Transverse colon (tissue), 3 donors: ENCODE data around the gene PCDHGA3.

Experiments used
- EP300 ChIP-seq: sonication (generic); formaldehyde crosslinking; IDR thresholded peaks from one replicate; pipeline ENCODE4 v1.6.1; 2017; ENCODE audit warnings: antibody characterized with exemption, low read depth
- POLR2A ChIP-seq: fragments of 450-650 bp; IDR thresholded peaks from one replicate; pipeline ENCODE4 v1.6.1; 2016; ENCODE audit warnings: antibody characterized with exemption, mild to moderate bottlenecking, moderate library complexity
- TF ChIP-seq, protein P1 (sequence below), 5 experiments: fragments of 200-600 bp in 3 of 5; fragments of 450-650 bp in 2 of 5; sonication (generic) in 3 of 5; IDR thresholded peaks; 1 replicate in 2 of 5; 2 replicates in 3 of 5; pipeline ENCODE4 v1.5.1; 2016 to 2017; ENCODE audit warnings: antibody characterized with exemption in 5 of 5, inconsistent platforms in 3 of 5, mild to moderate bottlenecking in 2 of 5, moderate library complexity in 1 of 5

DNA sequence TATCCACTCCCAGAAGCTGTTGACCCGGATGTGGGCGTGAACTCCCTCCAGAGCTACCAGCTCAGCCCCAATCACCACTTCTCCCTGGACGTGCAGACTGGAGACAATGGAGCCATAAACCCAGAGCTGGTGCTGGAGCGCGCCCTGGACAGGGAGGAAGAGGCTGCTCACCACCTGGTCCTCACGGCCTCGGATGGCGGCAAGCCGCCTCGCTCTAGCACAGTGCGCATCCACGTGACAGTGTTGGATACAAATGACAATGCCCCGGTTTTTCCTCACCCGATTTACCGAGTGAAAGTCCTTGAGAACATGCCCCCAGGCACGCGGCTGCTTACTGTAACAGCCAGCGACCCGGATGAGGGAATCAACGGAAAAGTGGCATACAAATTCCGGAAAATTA, 49.6 kb downstream of the PCDHGA3 start:
- TF ChIP-seq POLR2A (no peak), EP300 (no peak)
- TF ChIP-seq, protein P1, sequence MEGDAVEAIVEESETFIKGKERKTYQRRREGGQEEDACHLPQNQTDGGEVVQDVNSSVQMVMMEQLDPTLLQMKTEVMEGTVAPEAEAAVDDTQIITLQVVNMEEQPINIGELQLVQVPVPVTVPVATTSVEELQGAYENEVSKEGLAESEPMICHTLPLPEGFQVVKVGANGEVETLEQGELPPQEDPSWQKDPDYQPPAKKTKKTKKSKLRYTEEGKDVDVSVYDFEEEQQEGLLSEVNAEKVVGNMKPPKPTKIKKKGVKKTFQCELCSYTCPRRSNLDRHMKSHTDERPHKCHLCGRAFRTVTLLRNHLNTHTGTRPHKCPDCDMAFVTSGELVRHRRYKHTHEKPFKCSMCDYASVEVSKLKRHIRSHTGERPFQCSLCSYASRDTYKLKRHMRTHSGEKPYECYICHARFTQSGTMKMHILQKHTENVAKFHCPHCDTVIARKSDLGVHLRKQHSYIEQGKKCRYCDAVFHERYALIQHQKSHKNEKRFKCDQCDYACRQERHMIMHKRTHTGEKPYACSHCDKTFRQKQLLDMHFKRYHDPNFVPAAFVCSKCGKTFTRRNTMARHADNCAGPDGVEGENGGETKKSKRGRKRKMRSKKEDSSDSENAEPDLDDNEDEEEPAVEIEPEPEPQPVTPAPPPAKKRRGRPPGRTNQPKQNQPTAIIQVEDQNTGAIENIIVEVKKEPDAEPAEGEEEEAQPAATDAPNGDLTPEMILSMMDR (IDR thresholded peaks at IDR 0.05) = no peak
